Activated CD4-positive, alpha-beta memory T cell treated with anti-CD3 and anti-CD28 coated beads for 36 hours (primary cell): Measurements from ENCODE around the gene TMPRSS4. TPM values are rescaled to one million over a fixed set of nuclear protein-coding genes. Genes with fewer than 3 reads are reported as not detected.
A peak's percentile ranks its signal among the peaks of the same experiment; 100 is the strongest.

ENCODE experiments used
- CTCF ChIA-PET: fragments of 350-600 bp; sonication (Branson Sonifier 250); formaldehyde crosslinking; loops from one replicate; lab custom pipeline; 2021; ENCODE audit warnings: antibody characterized with exemption, inconsistent platforms; lab: Charles Lee
- POLR2A ChIA-PET: fragments of 350-600 bp; sonication (Branson Sonifier 250); formaldehyde crosslinking; loops from one replicate; lab custom pipeline; 2021; ENCODE audit warnings: antibody characterized with exemption; lab: Charles Lee
- DNase-seq: peaks from one replicate; pipeline ENCODE4 v3.0.0-alpha.2; 2020
- H3K27ac Mint-ChIP-seq: one replicate; pipeline ENCODE4 v1.8.0; 2021; ENCODE audit warnings: mixed read lengths
- H3K27me3 Mint-ChIP-seq: one replicate; pipeline ENCODE4 v1.8.0; 2021; ENCODE audit warnings: mixed read lengths
- H3K36me3 Mint-ChIP-seq: one replicate; pipeline ENCODE4 v1.8.0; 2021; ENCODE audit warnings: mixed read lengths
- H3K4me1 Mint-ChIP-seq: one replicate; pipeline ENCODE4 v1.8.0; 2021; ENCODE audit warnings: low read depth, mixed read lengths
- H3K4me3 Mint-ChIP-seq: one replicate; pipeline ENCODE4 v1.8.0; 2021; ENCODE audit warnings: mild to moderate bottlenecking, mixed read lengths
- H3K9me3 Mint-ChIP-seq: one replicate; pipeline ENCODE4 v1.8.0; 2021; ENCODE audit warnings: mixed read lengths
- intact Hi-C: fragments of 100-400 bp; cut with micrococcal nuclease; formaldehyde crosslinking; loops from one replicate; pipeline ENCODE4 v1.15.1; 2023
- total RNA-seq, 2 experiments: library from RNA; stranded (reverse); gene quantifications; one replicate each; pipeline ENCODE4 v1.2.3, GENCODE V29; 2021

TMPRSS4 gene
- total RNA-seq, 2 experiments from 2014 or later, result not detected

- POLR2A ChIA-PET, result no interaction called here
- Mint-ChIP-seq H3K4me3 (peak overlapping the region; percentile 30), H3K27ac (no peak overlapping the region), H3K9me3 (no peaks in the 10 kb centered on the region), H3K4me1 (peaks cover 13% of the 10 kb centered on the region), H3K36me3 (no peaks in the 10 kb centered on the region), H3K27me3 (peaks cover 61% of the 10 kb centered on the region)
- DNase-seq, result no peak
- CTCF ChIA-PET, result interaction anchor here (2.3 kb wide), 1 partner anchor 18 kb away, joined by 9 read pairs; no protein-coding TSS in a partner anchor
- intact Hi-C loops, result no loop called here
These were observed 77.1 kb downstream of the TMPRSS4 start for GRCh38 chr11:118153976-118154375.

- H3K4me1 Mint-ChIP-seq, result peaks cover 13% of the 10 kb centered on the region
These were observed 77.8 kb downstream of the TMPRSS4 start for GRCh38 chr11:118154641-118155040.

GRCh38 chr11:118155776-118156530 is 79.1 kb downstream of the TMPRSS4 start:
- intact Hi-C loops, result no loop called here
- peaks cover 66% of the 10 kb centered on the region for H3K27me3 Mint-ChIP-seq
- H3K4me3 Mint-ChIP-seq, result no peak overlapping the region
- H3K36me3 Mint-ChIP-seq, result no peaks in the 10 kb centered on the region
- no peaks in the 10 kb centered on the region for H3K9me3 Mint-ChIP-seq
- no peak for DNase-seq
- no peak overlapping the region for H3K27ac Mint-ChIP-seq
- peaks cover 13% of the 10 kb centered on the region for H3K4me1 Mint-ChIP-seq
- ChIA-PET CTCF (interaction anchor here (0.9 to 6.7 kb wide), 6 partner anchors 10 to 348 kb away, joined by 3 to 70 read pairs (median 4); no protein-coding TSS in a partner anchor), POLR2A (no interaction called here)

More at GRCh38 chr11:118154641-118155040, 77.8 kb downstream of the TMPRSS4 start:
- POLR2A ChIA-PET, result no interaction called here
- Mint-ChIP-seq H3K9me3 (no peaks in the 10 kb centered on the region), H3K36me3 (no peaks in the 10 kb centered on the region), H3K27ac (no peak overlapping the region), H3K4me3 (no peak overlapping the region), H3K27me3 (peaks cover 67% of the 10 kb centered on the region)
- intact Hi-C loops, result no loop called here
- DNase-seq, result no peak
- CTCF ChIA-PET, result interaction anchor here (0.9 to 6.7 kb wide), 3 partner anchors 17 to 141 kb away, joined by 3 to 70 read pairs (median 5); no protein-coding TSS in a partner anchor

GRCh38 chr11:118156531-118157185 is 79.8 kb downstream of the TMPRSS4 start:
- H3K4me3 Mint-ChIP-seq, result no peak overlapping the region
- no peaks in the 10 kb centered on the region for H3K9me3 Mint-ChIP-seq
- intact Hi-C loops, result no loop called here
- no peak overlapping the region for H3K27ac Mint-ChIP-seq
- ChIA-PET CTCF (interaction anchor here (1.1 to 6.7 kb wide), 5 partner anchors 10 to 349 kb away, joined by 3 to 70 read pairs (median 5); no protein-coding TSS in a partner anchor), POLR2A (interaction anchor here (0.5 kb wide), 1 partner anchor 106 kb away, joined by 4 read pairs; no protein-coding TSS in a partner anchor)
- no peaks in the 10 kb centered on the region for H3K36me3 Mint-ChIP-seq
- peak; percentile 34 for DNase-seq
- H3K27me3 Mint-ChIP-seq, result peaks cover 60% of the 10 kb centered on the region
- peaks cover 13% of the 10 kb centered on the region for H3K4me1 Mint-ChIP-seq

- peaks cover 61% of the 10 kb centered on the region for H3K27me3 Mint-ChIP-seq
- no peaks in the 10 kb centered on the region for H3K36me3 Mint-ChIP-seq
- peaks cover 13% of the 10 kb centered on the region for H3K4me1 Mint-ChIP-seq
- H3K9me3 Mint-ChIP-seq, result no peaks in the 10 kb centered on the region
- H3K4me3 Mint-ChIP-seq, result no peak overlapping the region
- intact Hi-C loops, result no loop called here
- no peak overlapping the region for H3K27ac Mint-ChIP-seq
- POLR2A ChIA-PET, result interaction anchor here (0.5 kb wide), 1 partner anchor 107 kb away, joined by 4 read pairs; no protein-coding TSS in a partner anchor
- CTCF ChIA-PET, result interaction anchor here (1.5 to 6.7 kb wide), 3 partner anchors 10 to 14 kb away, joined by 3 to 70 read pairs (median 8); no protein-coding TSS in a partner anchor
- no peak for DNase-seq
These were observed 80.5 kb downstream of the TMPRSS4 start for GRCh38 chr11:118157186-118157895.

- no peaks in the 10 kb centered on the region for H3K9me3 Mint-ChIP-seq
- DNase-seq, result no peak
- H3K27ac Mint-ChIP-seq, result no peak overlapping the region
- no peak overlapping the region for H3K4me3 Mint-ChIP-seq
- intact Hi-C loops, result no loop called here
- H3K36me3 Mint-ChIP-seq, result no peaks in the 10 kb centered on the region
- POLR2A ChIA-PET, result no interaction called here
- H3K4me1 Mint-ChIP-seq, result peaks cover 4% of the 10 kb centered on the region
- CTCF ChIA-PET, result no interaction called here
- H3K27me3 Mint-ChIP-seq, result peaks cover 37% of the 10 kb centered on the region
These were observed 84.9 kb downstream of the TMPRSS4 start for GRCh38 chr11:118161786-118162185.

GRCh38 chr11:118162846-118163245 is 86.0 kb downstream of the TMPRSS4 start:
- H3K9me3 Mint-ChIP-seq, result no peaks in the 10 kb centered on the region
- no peak overlapping the region for H3K4me3 Mint-ChIP-seq
- H3K27ac Mint-ChIP-seq, result no peak overlapping the region
- H3K27me3 Mint-ChIP-seq, result peaks cover 26% of the 10 kb centered on the region
- DNase-seq, result no peak
- no peaks in the 10 kb centered on the region for H3K36me3 Mint-ChIP-seq
- ChIA-PET CTCF (interaction anchor here (1.3 kb wide), 1 partner anchor 9 kb away, joined by 5 read pairs; no protein-coding TSS in a partner anchor), POLR2A (no interaction called here)
- intact Hi-C loops, result no loop called here
- no peaks in the 10 kb centered on the region for H3K4me1 Mint-ChIP-seq

- H3K27ac Mint-ChIP-seq, result no peak overlapping the region
- H3K4me1 Mint-ChIP-seq, result no peaks in the 10 kb centered on the region
- no peaks in the 10 kb centered on the region for H3K36me3 Mint-ChIP-seq
- intact Hi-C loops, result no loop called here
- CTCF ChIA-PET, result interaction anchor here (1.3 to 1.5 kb wide), 2 partner anchors 8 to 10 kb away, joined by 3 to 5 read pairs; no protein-coding TSS in a partner anchor
- H3K4me3 Mint-ChIP-seq, result no peak overlapping the region
- POLR2A ChIA-PET, result no interaction called here
- no peak for DNase-seq
- peaks cover 22% of the 10 kb centered on the region for H3K27me3 Mint-ChIP-seq
- no peaks in the 10 kb centered on the region for H3K9me3 Mint-ChIP-seq
These were observed 86.6 kb downstream of the TMPRSS4 start for GRCh38 chr11:118163494-118163893.

GRCh38 chr11:118164885-118165284 is 88.0 kb downstream of the TMPRSS4 start:
- Mint-ChIP-seq H3K4me1 (no peaks in the 10 kb centered on the region), H3K9me3 (no peaks in the 10 kb centered on the region), H3K36me3 (no peaks in the 10 kb centered on the region), H3K27me3 (peaks cover 13% of the 10 kb centered on the region), H3K4me3 (no peak overlapping the region), H3K27ac (no peak overlapping the region)
- DNase-seq, result no peak
- ChIA-PET POLR2A (no interaction called here), CTCF (interaction anchor here (1.5 kb wide), 1 partner anchor 9 kb away, joined by 3 read pairs; no protein-coding TSS in a partner anchor)
- intact Hi-C loops, result no loop called here

GRCh38 chr11:118166641-118167040 is 89.8 kb downstream of the TMPRSS4 start:
- no peak for DNase-seq
- CTCF ChIA-PET, result interaction anchor here (1.2 kb wide), 1 partner anchor 18 kb away, joined by 3 read pairs; no protein-coding TSS in a partner anchor
- H3K4me3 Mint-ChIP-seq, result no peak overlapping the region
- no peaks in the 10 kb centered on the region for H3K36me3 Mint-ChIP-seq
- no peak overlapping the region for H3K27ac Mint-ChIP-seq
- intact Hi-C loops, result no loop called here
- no peaks in the 10 kb centered on the region for H3K9me3 Mint-ChIP-seq
- POLR2A ChIA-PET, result no interaction called here
- peaks cover 12% of the 10 kb centered on the region for H3K27me3 Mint-ChIP-seq
- no peaks in the 10 kb centered on the region for H3K4me1 Mint-ChIP-seq

- Mint-ChIP-seq H3K4me3 (no peak overlapping the region), H3K36me3 (no peaks in the 10 kb centered on the region), H3K4me1 (no peaks in the 10 kb centered on the region), H3K27me3 (peaks cover 7% of the 10 kb centered on the region), H3K27ac (no peak overlapping the region), H3K9me3 (no peaks in the 10 kb centered on the region)
- intact Hi-C loops, result no loop called here
- CTCF ChIA-PET, result interaction anchor here (0.7 to 1.2 kb wide), 4 partner anchors 10 to 127 kb away, joined by 3 to 7 read pairs (median 3); no protein-coding TSS in a partner anchor
- POLR2A ChIA-PET, result no interaction called here
- no peak for DNase-seq
These were observed 90.4 kb downstream of the TMPRSS4 start for GRCh38 chr11:118167253-118167652.
